GM10266 (cell line): ENCODE data around the gene LHPP.

Experiments used
- DNase-seq: peaks from one replicate; pipeline ENCODE4 v3.0.0; 2012; ENCODE audit errors: extremely low spot score
- CTCF ChIP-seq: IDR thresholded peaks from 2 replicates; pipeline ENCODE4 v1.5.1; 2012; ENCODE audit warnings: mild to moderate bottlenecking, low read depth; ENCODE audit not compliant: control insufficient read depth, insufficient read depth; ENCODE audit errors: missing control alignments

LHPP gene

DNA sequence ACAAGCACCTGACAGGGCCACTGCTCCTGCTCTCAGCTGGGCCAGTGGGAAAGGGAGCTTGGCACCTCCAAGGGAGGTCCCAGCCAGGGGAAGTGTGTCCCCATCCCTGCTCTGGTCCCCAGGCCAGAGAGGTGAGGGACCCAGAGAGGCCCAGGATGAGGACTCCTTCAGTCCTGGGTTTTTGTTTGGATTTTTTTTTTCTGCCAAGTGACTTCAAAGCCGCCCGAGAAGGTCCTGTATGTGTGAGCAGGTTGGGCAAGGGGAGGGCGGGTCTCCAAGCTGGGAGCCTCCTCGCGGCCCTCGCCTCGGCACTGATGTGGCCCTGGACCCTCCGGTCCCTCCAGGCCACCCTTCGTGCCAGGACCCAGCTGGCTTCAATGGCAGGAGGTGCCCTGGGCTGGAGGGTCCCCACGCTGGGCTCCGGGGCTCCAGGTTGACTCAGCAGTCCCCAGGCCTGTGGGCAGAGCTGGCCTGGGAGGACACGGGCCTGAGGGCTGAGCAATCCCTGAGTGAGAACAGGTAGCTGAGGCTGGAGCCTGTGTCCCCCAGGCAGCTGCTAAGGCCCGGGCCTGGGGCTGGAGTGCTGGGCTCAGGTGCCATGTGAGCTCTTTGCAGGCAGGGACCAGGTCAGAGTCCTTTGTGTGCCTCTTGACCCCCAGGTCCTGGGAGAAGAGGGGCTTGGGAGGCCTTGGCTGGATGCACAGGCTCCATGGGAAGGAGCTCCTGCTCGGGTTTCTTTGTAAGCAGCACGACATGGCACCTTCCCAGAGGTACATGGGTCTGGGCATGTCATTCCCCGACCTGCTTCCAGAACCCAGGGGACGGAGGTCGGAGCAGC, 142.0 kb downstream of the LHPP start:
- no peak for TF ChIP-seq CTCF
- no peak for DNase-seq

GRCh38 chr10:124604214-124605000, 142.8 kb downstream of the LHPP start:
- DNase-seq = no peak
- no peak for TF ChIP-seq CTCF

- no peak for TF ChIP-seq CTCF
Measured at GRCh38 chr10:124605001-124605370, 143.4 kb downstream of the LHPP start.

DNA sequence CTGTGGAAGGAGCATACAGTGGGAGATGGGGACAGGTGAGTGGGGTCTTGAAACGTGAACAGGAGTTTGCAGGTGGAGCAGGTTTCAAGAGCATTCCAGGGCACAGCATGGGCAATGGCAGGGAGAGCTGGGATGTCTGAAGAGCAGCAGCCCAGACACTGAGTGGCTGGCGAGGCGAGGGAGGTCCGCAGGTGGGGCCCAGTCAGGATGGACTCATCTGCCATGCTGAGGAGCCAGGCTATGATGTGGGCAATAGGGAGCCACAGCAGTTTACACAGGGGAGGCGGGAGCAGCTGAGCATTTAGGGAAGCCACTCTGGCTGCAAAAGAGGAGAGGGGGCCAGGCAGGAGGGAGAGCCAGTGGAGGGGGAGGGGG, 143.8 kb downstream of the LHPP start:
- TF ChIP-seq CTCF = no peak
- no peak for DNase-seq

More at GRCh38 chr10:124605001-124605370, 143.4 kb downstream of the LHPP start:
- DNase-seq = no peak

- DNase-seq = no peak
- TF ChIP-seq CTCF = no peak
Measured at GRCh38 chr10:124605856-124606812, 144.5 kb downstream of the LHPP start.

DNA sequence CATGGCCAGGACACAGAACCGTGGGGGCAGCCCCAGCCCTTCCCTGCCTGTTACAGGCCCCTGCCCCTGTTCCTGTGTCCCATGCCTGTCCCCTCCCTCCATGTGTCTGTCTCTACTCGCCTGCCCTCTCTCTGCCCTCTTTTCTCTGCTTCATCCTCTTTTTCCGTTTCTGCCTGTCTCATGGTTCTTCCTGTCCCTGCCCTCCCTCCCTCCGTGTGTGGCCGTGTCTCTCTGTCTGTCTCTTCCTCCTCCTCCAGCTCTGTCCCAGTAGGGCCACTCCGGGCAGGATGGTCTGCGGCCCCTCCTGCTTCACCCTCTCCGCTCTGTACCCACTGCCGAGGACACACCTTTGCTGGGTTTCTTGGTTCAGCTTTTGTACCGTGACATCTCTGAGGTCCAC, 145.2 kb downstream of the LHPP start:
- DNase-seq = no peak

More for the DNA sequence above, 145.2 kb downstream of the LHPP start:
- no peak for TF ChIP-seq CTCF
